OCI-LY7 (cell line): Measurements from ENCODE around the gene ETV7. TPM values are rescaled to one million over a fixed set of nuclear protein-coding genes. Genes with fewer than 3 reads are reported as not detected.

Source experiments
- BruUV-seq: library from RNA; stranded (reverse); fragments of 400-500 nt; replicated peaks from 2 replicates; lab custom pipeline; 2021; lab: Mats Ljungman, UMichigan
- CTCF ChIA-PET: fragments of 300-600 bp; sonication (Branson Sonifier 250); formaldehyde crosslinking; loops from one replicate; lab custom pipeline; 2022; ENCODE audit warnings: antibody characterized with exemption; ENCODE audit not compliant: unreplicated experiment; lab: Charles Lee
- POLR2A ChIA-PET: fragments of 300-600 bp; sonication (Branson Sonifier 250); formaldehyde crosslinking; loops from one replicate; lab custom pipeline; 2022; ENCODE audit warnings: antibody characterized with exemption; lab: Charles Lee
- DNase-seq: peaks from one replicate; pipeline ENCODE4 v3.0.0-alpha.2; 2015; ENCODE audit warnings: low spot score
- H2AFZ ChIP-seq: fragments of 200-600 bp; sonication (generic), shearing (Covaris generic); 2 replicates; pipeline ENCODE4 v1.6.1; 2014; ENCODE audit warnings: mild to moderate bottlenecking, antibody characterized with exemption, low read length, moderate library complexity
- H3K27ac ChIP-seq: fragments of 200-600 bp; sonication (generic); 2 replicates; pipeline ENCODE4 v1.5.1; 2014; ENCODE audit warnings: mixed run types, low read depth, mild to moderate bottlenecking, moderate library complexity, low read length, inconsistent platforms; ENCODE audit not compliant: poor library complexity, severe bottlenecking
- H3K36me3 ChIP-seq: fragments of 200-600 bp; sonication (generic); 2 replicates; pipeline ENCODE4 v1.6.1; 2014; ENCODE audit warnings: mild to moderate bottlenecking, antibody characterized with exemption, low read length, moderate library complexity, mixed read lengths; ENCODE audit not compliant: insufficient read depth
- H3K4me1 ChIP-seq: fragments of 200-600 bp; sonication (generic); 2 replicates; pipeline ENCODE4 v1.5.1; 2014; ENCODE audit warnings: mild to moderate bottlenecking, low read length; ENCODE audit not compliant: insufficient read depth, poor library complexity, severe bottlenecking
- H3K4me2 ChIP-seq: fragments of 200-600 bp; sonication (generic); 2 replicates; pipeline ENCODE4 v1.6.1; 2014; ENCODE audit warnings: mild to moderate bottlenecking, low read length
- H3K4me3 ChIP-seq: fragments of 200-600 bp; sonication (generic); 2 replicates; pipeline ENCODE4 v1.5.1; 2014; ENCODE audit warnings: mild to moderate bottlenecking, low read depth, low read length; ENCODE audit not compliant: poor library complexity, severe bottlenecking
- H3K79me2 ChIP-seq: fragments of 200-600 bp; sonication (generic); 2 replicates; pipeline ENCODE4 v1.6.1; 2016; ENCODE audit warnings: low read depth, mild to moderate bottlenecking, low read length, moderate library complexity, mixed read lengths; ENCODE audit not compliant: insufficient read depth
- H3K9me2 ChIP-seq: fragments of 200-600 bp; sonication (generic); 2 replicates; pipeline ENCODE4 v1.6.1; 2016; ENCODE audit warnings: mild to moderate bottlenecking, low read length, mixed read lengths; ENCODE audit not compliant: insufficient read depth
- H3K9me3 ChIP-seq: fragments of 200-600 bp; sonication (generic); 2 replicates; pipeline ENCODE4 v1.6.1; 2014; ENCODE audit warnings: mild to moderate bottlenecking, mixed run types, low read length, mixed read lengths
- H4K20me1 ChIP-seq: fragments of 200-600 bp; sonication (generic); 2 replicates; pipeline ENCODE4 v1.6.1; 2014; ENCODE audit warnings: mild to moderate bottlenecking, antibody characterized with exemption, low read length, moderate library complexity, mixed read lengths; ENCODE audit not compliant: insufficient read depth
- EZH2phosphoT487 ChIP-seq: fragments of 200-600 bp; sonication (generic); IDR thresholded peaks from 2 replicates; pipeline ENCODE4 v1.6.1; 2018; ENCODE audit warnings: low read depth, borderline replicate concordance, mild to moderate bottlenecking, mixed run types, antibody characterized with exemption, low read length, moderate library complexity, mixed read lengths
- intact Hi-C: fragments of 100-400 bp; cut with micrococcal nuclease; formaldehyde crosslinking; loops from one replicate; pipeline ENCODE4 v1.10.0; 2022; ENCODE audit not compliant: unreplicated experiment
- total RNA-seq, 2 experiments: library from RNA; depleted of rRNA in 1 of 2; stranded (reverse); fragments of >200 nt in 1 of 2; shearing (Covaris generic) in 1 of 2; gene quantifications; 2 replicates each; pipeline ENCODE4 v1.2.3, GENCODE V29; 2014 to 2022
- TF ChIP-seq, protein P1 (sequence below): fragments of 200-600 bp; sonication (generic); conservative IDR thresholded peaks from 2 replicates; pipeline ENCODE4 v1.5.1; 2014; ENCODE audit warnings: mild to moderate bottlenecking, antibody characterized with exemption, low read length, moderate library complexity, mixed read lengths

Gene ETV7
- total RNA-seq, 2 experiments from 2014 or later, result not detected

DNA sequence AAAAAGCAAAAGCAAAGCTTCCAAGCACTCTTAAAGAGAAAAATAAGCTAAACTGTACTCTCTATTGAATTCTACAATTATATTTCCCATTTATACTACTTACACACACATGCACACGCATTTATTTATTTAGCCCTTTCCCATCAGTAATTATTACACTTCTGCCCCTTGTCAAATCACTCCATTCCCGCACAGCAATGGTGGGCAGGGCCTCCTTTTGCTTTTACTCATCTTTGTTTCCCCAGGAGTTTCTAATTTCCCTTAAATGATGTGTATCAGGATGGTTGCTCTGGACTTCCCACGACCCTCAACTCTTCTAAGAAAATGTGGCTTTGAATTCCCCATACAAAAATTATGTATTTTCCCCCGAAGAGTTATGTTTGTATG, 35.2 kb upstream of the ETV7 start:
- Histone ChIP-seq H2AFZ (peak overlapping the region; percentile 100), H3K4me3 (peak overlapping the region; percentile 68), H3K9me3 (no peaks in the 10 kb centered on the region), H3K27ac (peak overlapping the region; percentile 29), H3K4me2 (peak overlapping the region; percentile 76), H3K79me2 (no peaks in the 10 kb centered on the region), H3K4me1 (peaks cover 13% of the 10 kb centered on the region), H3K9me2 (no peaks in the 10 kb centered on the region), H4K20me1 (no peaks in the 10 kb centered on the region), H3K36me3 (no peaks in the 10 kb centered on the region)
- DNase-seq, result no peak
- intact Hi-C loops, result loop anchor here (1.0 to 5.0 kb wide), 4 partner anchors 20 to 336 kb away; partner anchors contain the start of genes KCTD20, PXT1 and SRSF3
- no peak for TF ChIP-seq EZH2phosphoT487
- TF ChIP-seq, protein P1, sequence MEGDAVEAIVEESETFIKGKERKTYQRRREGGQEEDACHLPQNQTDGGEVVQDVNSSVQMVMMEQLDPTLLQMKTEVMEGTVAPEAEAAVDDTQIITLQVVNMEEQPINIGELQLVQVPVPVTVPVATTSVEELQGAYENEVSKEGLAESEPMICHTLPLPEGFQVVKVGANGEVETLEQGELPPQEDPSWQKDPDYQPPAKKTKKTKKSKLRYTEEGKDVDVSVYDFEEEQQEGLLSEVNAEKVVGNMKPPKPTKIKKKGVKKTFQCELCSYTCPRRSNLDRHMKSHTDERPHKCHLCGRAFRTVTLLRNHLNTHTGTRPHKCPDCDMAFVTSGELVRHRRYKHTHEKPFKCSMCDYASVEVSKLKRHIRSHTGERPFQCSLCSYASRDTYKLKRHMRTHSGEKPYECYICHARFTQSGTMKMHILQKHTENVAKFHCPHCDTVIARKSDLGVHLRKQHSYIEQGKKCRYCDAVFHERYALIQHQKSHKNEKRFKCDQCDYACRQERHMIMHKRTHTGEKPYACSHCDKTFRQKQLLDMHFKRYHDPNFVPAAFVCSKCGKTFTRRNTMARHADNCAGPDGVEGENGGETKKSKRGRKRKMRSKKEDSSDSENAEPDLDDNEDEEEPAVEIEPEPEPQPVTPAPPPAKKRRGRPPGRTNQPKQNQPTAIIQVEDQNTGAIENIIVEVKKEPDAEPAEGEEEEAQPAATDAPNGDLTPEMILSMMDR, result no peak
- BruUV-seq, result no TSS peak
- ChIA-PET POLR2A (interaction anchor here (0.6 to 1.4 kb wide), 7 partner anchors 9 to 157 kb away, joined by 3 to 4 read pairs (median 4); no protein-coding TSS in a partner anchor), CTCF (interaction anchor here (0.5 kb wide), 1 partner anchor 40 kb away, joined by 3 read pairs; no protein-coding TSS in a partner anchor)

DNA sequence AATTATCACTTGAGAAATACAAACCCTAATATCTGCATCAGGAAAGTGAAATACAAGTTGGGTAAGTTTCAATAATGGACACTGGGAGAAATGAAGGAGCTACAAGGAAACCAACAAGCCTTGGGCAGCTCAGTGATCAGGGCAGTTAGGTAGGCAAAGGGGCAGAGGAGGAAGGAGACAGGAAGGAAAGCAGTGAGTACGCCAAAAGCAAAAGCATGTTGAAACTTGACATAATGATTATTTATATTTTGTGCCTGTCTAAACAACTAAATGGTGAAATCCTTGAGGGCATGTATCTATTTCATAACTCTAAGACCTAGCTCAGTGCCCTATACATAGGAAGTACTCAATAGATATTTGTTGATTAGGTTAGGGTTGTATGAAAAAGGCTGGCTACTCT, 31.8 kb upstream of the ETV7 start:
- peaks cover 13% of the 10 kb centered on the region for H3K4me1 ChIP-seq
- POLR2A ChIA-PET, result interaction anchor here (0.6 to 1.1 kb wide), 2 partner anchors 11 to 544 kb away, joined by 3 read pairs; no protein-coding TSS in a partner anchor
- H3K9me3 ChIP-seq, result no peaks in the 10 kb centered on the region
- H3K36me3 ChIP-seq, result no peaks in the 10 kb centered on the region
- intact Hi-C loops, result no loop called here
- no TSS peak for BruUV-seq
- no peaks in the 10 kb centered on the region for H3K79me2 ChIP-seq
- no peak overlapping the region for H3K4me3 ChIP-seq
- H3K9me2 ChIP-seq, result no peaks in the 10 kb centered on the region
- no peaks in the 10 kb centered on the region for H4K20me1 ChIP-seq
- no peak for DNase-seq
- CTCF ChIA-PET, result no interaction called here
- no peak overlapping the region for H2AFZ ChIP-seq
- no peak overlapping the region for H3K4me2 ChIP-seq
- H3K27ac ChIP-seq, result no peak overlapping the region
- no peak for TF ChIP-seq EZH2phosphoT487
- TF ChIP-seq, protein P1, result no peak

DNA sequence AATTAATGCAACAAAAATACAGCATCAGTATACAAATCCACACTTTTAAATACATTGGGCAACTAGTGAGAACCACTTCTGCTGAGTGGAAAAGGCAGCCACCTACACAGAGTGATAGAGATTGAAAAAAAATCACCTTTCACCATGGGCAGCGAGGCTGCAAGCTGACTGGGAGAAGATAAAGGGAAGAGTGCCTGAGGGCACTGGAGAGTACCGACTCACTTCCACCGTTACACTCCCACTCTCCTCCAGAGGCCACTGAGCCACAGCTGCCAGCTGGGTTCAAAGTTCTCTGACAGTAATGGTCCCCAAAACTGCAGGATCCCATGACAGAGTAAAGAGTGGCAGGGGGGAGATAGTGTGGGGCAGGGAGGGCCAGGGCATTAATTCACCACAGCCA, 31.1 kb upstream of the ETV7 start:
- Histone ChIP-seq H3K79me2 (no peaks in the 10 kb centered on the region), H3K27ac (no peak overlapping the region), H3K9me3 (no peaks in the 10 kb centered on the region), H3K9me2 (no peaks in the 10 kb centered on the region), H3K4me1 (peaks cover 8% of the 10 kb centered on the region), H4K20me1 (no peaks in the 10 kb centered on the region), H2AFZ (no peak overlapping the region), H3K4me3 (no peak overlapping the region), H3K36me3 (no peaks in the 10 kb centered on the region), H3K4me2 (no peak overlapping the region)
- intact Hi-C loops, result no loop called here
- DNase-seq, result no peak
- ChIA-PET CTCF (no interaction called here), POLR2A (no interaction called here)
- no TSS peak for BruUV-seq
- TF ChIP-seq, protein P1, result no peak
- no peak for TF ChIP-seq EZH2phosphoT487
